Mesenchymal stem cell (in vitro differentiated cells and primary cell): ENCODE measurements around the gene CAMK4.

Experiments
- DNase-seq: peaks from one replicate; pipeline ENCODE4 v3.0.0-alpha.2; 2013
- H2AFZ ChIP-seq: one replicate; pipeline ENCODE4 v1.6.1; 2013; ENCODE audit warnings: low read depth, mild to moderate bottlenecking, control low read depth, inconsistent platforms, low read length, moderate library complexity
- H2AK5ac ChIP-seq: 2 replicates; pipeline ENCODE4 v1.6.1; 2013; ENCODE audit warnings: low read length, moderate library complexity, mild to moderate bottlenecking, inconsistent platforms; ENCODE audit not compliant: severe bottlenecking
- H2BK120ac ChIP-seq: one replicate; pipeline ENCODE4 v1.6.1; 2013; ENCODE audit warnings: low read depth, mild to moderate bottlenecking, inconsistent platforms, low read length, moderate library complexity
- H2BK12ac ChIP-seq, 2 experiments: one replicate each; pipeline ENCODE4 v1.6.1; 2013; ENCODE audit warnings: inconsistent platforms in 2 of 2, low read length in 2 of 2, mild to moderate bottlenecking in 2 of 2, moderate library complexity in 2 of 2, control low read depth in 1 of 2
- H2BK15ac ChIP-seq: one replicate; pipeline ENCODE4 v1.6.1; 2013; ENCODE audit warnings: mild to moderate bottlenecking, low read depth, inconsistent platforms; ENCODE audit not compliant: poor library complexity, severe bottlenecking
- H2BK5ac ChIP-seq: 2 replicates; pipeline ENCODE4 v1.6.1; 2013; ENCODE audit warnings: low read depth, mild to moderate bottlenecking, low read length, control low read depth, inconsistent platforms; ENCODE audit not compliant: poor library complexity, severe bottlenecking
- H3K14ac ChIP-seq, 2 experiments: one replicate each; pipeline ENCODE4 v1.6.1; 2013; ENCODE audit warnings: inconsistent platforms in 2 of 2, low read length in 2 of 2, control low read depth in 1 of 2, mild to moderate bottlenecking in 1 of 2, moderate library complexity in 1 of 2
- H3K18ac ChIP-seq, 2 experiments: one replicate each; pipeline ENCODE4 v1.6.1; 2013; ENCODE audit warnings: inconsistent platforms in 2 of 2, low read length in 2 of 2, control low read depth in 1 of 2, low read depth in 1 of 2, mild to moderate bottlenecking in 1 of 2
- H3K23ac ChIP-seq, 2 experiments: one replicate each; pipeline ENCODE4 v1.6.1; 2013; ENCODE audit warnings: inconsistent platforms in 2 of 2, low read length in 2 of 2, mild to moderate bottlenecking in 2 of 2, moderate library complexity in 2 of 2, control low read depth in 1 of 2
- H3K27ac ChIP-seq: 2 replicates; pipeline ENCODE4 v1.5.1; 2013; ENCODE audit warnings: mild to moderate bottlenecking, moderate library complexity, low read length, control low read depth, inconsistent platforms; ENCODE audit not compliant: poor library complexity, severe bottlenecking
- H3K27me3 ChIP-seq, 2 experiments: 2 replicates each; pipeline versions ENCODE4 v1.6.1 to v1.7.0; 2013; ENCODE audit warnings: low read length in 2 of 2, mild to moderate bottlenecking in 2 of 2, moderate library complexity in 2 of 2, control low read depth in 1 of 2, inconsistent platforms in 1 of 2; ENCODE audit not compliant: control insufficient read depth in 1 of 2, insufficient read depth in 1 of 2
- H3K36me3 ChIP-seq, 2 experiments: 2 replicates each; pipeline versions ENCODE4 v1.6.1 to v1.7.0; 2013; ENCODE audit warnings: low read length in 2 of 2, control low read depth in 1 of 2, inconsistent platforms in 1 of 2, low read depth in 1 of 2, mild to moderate bottlenecking in 1 of 2; ENCODE audit not compliant: insufficient read depth in 2 of 2, control insufficient read depth in 1 of 2
- H3K4ac ChIP-seq, 2 experiments: one replicate each; pipeline ENCODE4 v1.6.1; 2013; ENCODE audit warnings: inconsistent platforms in 2 of 2, low read length in 2 of 2, mild to moderate bottlenecking in 2 of 2, moderate library complexity in 2 of 2, control low read depth in 1 of 2, low read depth in 1 of 2
- H3K4me1 ChIP-seq: 2 replicates; pipeline ENCODE4 v1.6.1; 2013; ENCODE audit warnings: low read depth, low read length, control low read depth; ENCODE audit not compliant: control insufficient read depth, insufficient read depth
- H3K4me2 ChIP-seq: 2 replicates; pipeline ENCODE4 v1.6.1; 2013; ENCODE audit warnings: low read length, mild to moderate bottlenecking, inconsistent platforms; ENCODE audit not compliant: poor library complexity, severe bottlenecking
- H3K4me3 ChIP-seq, 2 experiments: 2 replicates each; pipeline versions ENCODE4 v1.5.1 to v1.7.0; 2013; ENCODE audit warnings: low read length in 2 of 2, mild to moderate bottlenecking in 2 of 2, control low read depth in 1 of 2, low read depth in 1 of 2; ENCODE audit not compliant: insufficient read depth in 1 of 2
- H3K79me1 ChIP-seq: replicated peaks from 2 replicates; pipeline ENCODE4 v1.6.1; 2013; ENCODE audit warnings: mild to moderate bottlenecking, control low read depth, low read length, inconsistent platforms; ENCODE audit not compliant: poor library complexity, severe bottlenecking
- H3K9ac ChIP-seq: 2 replicates; pipeline ENCODE4 v1.7.0; 2013; ENCODE audit warnings: mild to moderate bottlenecking, low read length, moderate library complexity
- H3K9me3 ChIP-seq: 2 replicates; pipeline ENCODE4 v1.7.0; 2013; ENCODE audit warnings: mild to moderate bottlenecking, low read length; ENCODE audit not compliant: control insufficient read depth
- H4K8ac ChIP-seq: one replicate; pipeline ENCODE4 v1.6.1; 2013; ENCODE audit warnings: inconsistent platforms, mild to moderate bottlenecking, low read length, moderate library complexity
- H4K91ac ChIP-seq: one replicate; pipeline ENCODE4 v1.6.1; 2013; ENCODE audit warnings: mild to moderate bottlenecking, low read length, inconsistent platforms
- WGBS: methylation state at CpG from one replicate; pipeline ENCODE4 v1.1.7; 2013; ENCODE audit warnings: mixed read lengths; 5-methylcytosine and 5-hydroxymethylcytosine counted together

Gene CAMK4

DNA sequence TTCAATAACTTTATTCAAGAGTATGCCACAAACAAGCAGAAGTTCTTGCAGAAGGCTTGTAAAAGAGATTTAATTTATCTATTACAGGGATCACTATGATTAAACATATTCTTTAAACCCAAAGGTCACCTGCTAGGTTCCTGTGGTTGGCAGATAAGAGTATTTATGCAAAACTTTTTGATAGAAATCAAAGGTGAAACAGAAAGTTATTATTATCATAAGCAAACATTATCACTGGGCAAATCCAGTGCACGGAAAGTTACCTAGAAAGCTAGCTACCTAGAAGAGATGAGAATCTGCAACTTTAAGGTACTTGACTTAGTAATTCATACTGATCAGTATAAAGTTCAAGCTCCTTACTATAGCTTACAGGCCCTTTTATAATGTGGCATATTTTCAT lies 284.9 kb downstream of the CAMK4 start:
- Histone ChIP-seq H3K9me3 (no peaks in the 10 kb centered on the region), H2BK120ac (no peak overlapping the region), H4K91ac (no peak overlapping the region), H2AK5ac (no peak overlapping the region), H2BK15ac (no peak overlapping the region), H3K79me1 (peaks cover 2% of the 10 kb centered on the region), H3K4me3 (no peak overlapping the region), H3K14ac (no peak overlapping the region), H4K8ac (no peak overlapping the region), H3K4ac (no peak overlapping the region), H2BK12ac (no peak overlapping the region), H3K23ac (no peak overlapping the region), H3K36me3 (peaks cover 2 to 19% of the 10 kb centered on the region in 2 experiments), H3K27ac (no peak overlapping the region), H3K4me1 (no peaks in the 10 kb centered on the region), H3K9ac (no peak overlapping the region), H2BK5ac (no peak overlapping the region), H3K18ac (no peak overlapping the region), H2AFZ (no peak overlapping the region), H3K4me2 (no peak overlapping the region), H3K27me3 (no peaks in the 10 kb centered on the region)
- WGBS: no CpG with 5 or more reads among the region's 1 CpG
- no peak for DNase-seq

GRCh38 chr5:111511174-111511830 lies 287.1 kb downstream of the CAMK4 start:
- Histone ChIP-seq H3K36me3 (peaks cover 0 to 3% of the 10 kb centered on the region in 2 experiments), H3K9ac (peak overlapping the region; percentile 93), H3K79me1 (no peaks in the 10 kb centered on the region), H3K4ac (no peak overlapping the region), H3K4me1 (no peaks in the 10 kb centered on the region), H2BK12ac (no peak overlapping the region), H3K18ac (no peak overlapping the region), H2AFZ (no peak overlapping the region), H3K14ac (no peak overlapping the region), H3K4me2 (peak overlapping the region; percentile 65), H2BK120ac (no peak overlapping the region), H3K9me3 (no peaks in the 10 kb centered on the region), H4K8ac (no peak overlapping the region), H2BK5ac (no peak overlapping the region), H2AK5ac (no peak overlapping the region), H3K4me3 (peak overlapping the region; percentile 90 to 95), H3K27me3 (no peaks in the 10 kb centered on the region), H2BK15ac (no peak overlapping the region), H3K27ac (no peak overlapping the region), H4K91ac (no peak overlapping the region), H3K23ac (no peak overlapping the region)
- 0% methylated on average over 2 of the region's 2 CpGs for WGBS
- peak; percentile 29 for DNase-seq

- peak overlapping the region; percentile 92 to 94 for H3K4ac ChIP-seq
- no peaks in the 10 kb centered on the region for H3K36me3 ChIP-seq
- H4K91ac ChIP-seq: peak overlapping the region; percentile 99
- no peak overlapping the region for H2AK5ac ChIP-seq
- H3K4me3 ChIP-seq: peak overlapping the region; percentile 90 to 95
- H3K27me3 ChIP-seq: no peaks in the 10 kb centered on the region
- H2BK120ac ChIP-seq: peak overlapping the region; percentile 65
- peak overlapping the region; percentile 56 for H3K27ac ChIP-seq
- no peaks in the 10 kb centered on the region for H3K4me1 ChIP-seq
- WGBS: under 1% methylated on average over 32 of the region's 32 CpGs
- H3K9ac ChIP-seq: peak overlapping the region; percentile 93
- H4K8ac ChIP-seq: peak overlapping the region; percentile 94
- peak; percentile 56 for DNase-seq
- H2BK15ac ChIP-seq: peak overlapping the region; percentile 91
- H3K9me3 ChIP-seq: no peaks in the 10 kb centered on the region
- peak overlapping the region in 1 of 2 experiments; percentile 90 for H3K14ac ChIP-seq
- H3K23ac ChIP-seq: peak overlapping the region in 1 of 2 experiments; percentile 66
- H2BK12ac ChIP-seq: peak overlapping the region; percentile 69 to 90
- H2BK5ac ChIP-seq: peak overlapping the region; percentile 48
- peak overlapping the region; percentile 60 for H2AFZ ChIP-seq
- H3K79me1 ChIP-seq: no peaks in the 10 kb centered on the region
- H3K18ac ChIP-seq: peak overlapping the region; percentile 88 to 99
- peak overlapping the region; percentile 65 for H3K4me2 ChIP-seq
Measured at GRCh38 chr5:111511831-111512374, 287.7 kb downstream of the CAMK4 start.

DNA sequence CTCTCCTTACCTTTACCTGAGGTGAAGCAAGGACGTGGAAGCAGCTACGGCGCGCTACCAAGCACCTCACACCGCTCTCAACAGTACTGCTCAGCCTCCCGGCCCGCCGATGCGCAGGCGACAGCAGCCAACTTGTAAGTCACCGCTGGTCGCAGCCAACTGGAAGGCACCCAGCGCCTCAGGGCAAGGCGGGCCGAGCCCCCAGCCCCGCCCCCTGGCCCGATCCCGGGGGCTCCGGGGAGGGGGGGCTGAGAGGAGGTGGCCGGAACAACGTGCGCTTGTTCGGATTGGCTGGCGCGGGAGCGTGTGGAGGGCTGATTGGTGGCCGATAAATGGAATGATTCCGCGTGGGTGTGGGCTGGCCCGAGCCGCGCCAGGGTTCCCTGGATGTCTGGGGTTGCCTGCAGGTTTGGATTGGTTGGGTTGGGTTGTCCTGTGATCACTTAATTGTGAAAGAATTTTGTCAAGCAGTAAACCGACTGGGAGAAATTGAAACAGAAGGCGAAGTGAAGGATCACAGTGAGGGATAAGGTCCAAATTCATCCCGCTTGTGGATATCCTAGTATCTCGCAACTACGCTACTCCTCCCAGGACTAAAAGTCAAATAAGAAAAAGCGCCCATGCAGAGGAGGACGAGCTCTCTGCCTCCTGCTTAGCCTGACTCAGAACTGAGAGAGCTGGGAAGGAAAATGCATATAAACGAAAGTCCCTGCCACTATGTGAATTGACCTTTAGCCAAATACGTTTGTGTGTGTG lies 288.4 kb downstream of the CAMK4 start, which contains the start of gene STARD4:
STARD4 (minus strand) TSS at position 161 of the 756 bp plus-strand sequence. CDS start 5,102 bp downstream, outside the sequence.
- H2BK120ac ChIP-seq: peak within 1 kb of the TSS; percentile 65
- H3K4me1 ChIP-seq: no peaks in the 10 kb centered on the region
- H3K4me3 ChIP-seq: peak within 1 kb of the TSS; percentile 90 to 95
- H3K27ac ChIP-seq: peak within 1 kb of the TSS; percentile 93
- no peaks in the 10 kb centered on the region for H3K36me3 ChIP-seq
- peak within 1 kb of the TSS; percentile 84 for H3K4me2 ChIP-seq
- peak within 1 kb of the TSS; percentile 92 to 94 for H3K4ac ChIP-seq
- H2AFZ ChIP-seq: peak within 1 kb of the TSS; percentile 61
- H4K91ac ChIP-seq: peak within 1 kb of the TSS; percentile 99
- H4K8ac ChIP-seq: peak within 1 kb of the TSS; percentile 94
- H2BK5ac ChIP-seq: peak within 1 kb of the TSS; percentile 48
- DNase-seq: peak; percentile 99
- H3K18ac ChIP-seq: peak within 1 kb of the TSS; percentile 90 to 99
- under 1% methylated on average over 33 of the region's 41 CpGs for WGBS
- H3K79me1 ChIP-seq: no peaks in the 10 kb centered on the region
- no peak within 1 kb of the TSS for H2AK5ac ChIP-seq
- H3K9me3 ChIP-seq: no peaks in the 10 kb centered on the region
- H3K14ac ChIP-seq: peak within 1 kb of the TSS in 1 of 2 experiments; percentile 90
- no peaks in the 10 kb centered on the region for H3K27me3 ChIP-seq
- H2BK15ac ChIP-seq: peak within 1 kb of the TSS; percentile 91
- H2BK12ac ChIP-seq: peak within 1 kb of the TSS; percentile 77 to 90
- H3K9ac ChIP-seq: peak within 1 kb of the TSS; percentile 93
- peak within 1 kb of the TSS in 1 of 2 experiments; percentile 89 for H3K23ac ChIP-seq
